ENCODE results near the gene RNF207. TPM values are rescaled to one million over a fixed set of nuclear protein-coding genes. Genes with fewer than 3 reads are reported as not detected.
A peak's percentile ranks its signal among the peaks of the same experiment; 100 is the strongest.

Gene RNF207
- total RNA-seq, 1 donor from 2014 or later = 4.5 TPM

- FAIRE-seq (no peak), DNase-seq (ENCODE audit: low spot score in 2 of 2) (peak; percentile 92 to 93)
Measured at GRCh38 chr1:6246497-6247467, 40.9 kb downstream of the RNF207 start.

DNA sequence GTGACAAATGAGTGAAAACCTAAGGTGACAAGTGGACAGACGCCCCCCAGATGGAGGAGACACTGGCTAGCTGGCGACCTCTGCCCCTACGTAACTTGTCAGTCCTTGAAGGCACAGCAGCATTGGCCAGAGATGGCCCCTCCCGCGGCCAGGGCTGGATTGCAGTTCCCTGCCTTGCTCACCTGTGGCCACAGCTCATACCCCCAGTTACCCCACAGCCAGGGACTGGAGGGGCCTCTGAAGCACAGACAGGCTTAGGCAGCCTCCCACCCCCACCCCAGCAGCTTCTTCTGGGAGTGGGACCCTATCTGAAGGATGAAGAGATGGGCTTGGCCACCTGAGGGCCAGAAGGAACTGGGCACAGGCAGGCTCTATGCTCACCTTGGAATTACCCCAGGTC is 41.7 kb downstream of the RNF207 start:
- FAIRE-seq = no peak
- no peak for DNase-seq (ENCODE audit: low spot score in 2 of 2)

DNA sequence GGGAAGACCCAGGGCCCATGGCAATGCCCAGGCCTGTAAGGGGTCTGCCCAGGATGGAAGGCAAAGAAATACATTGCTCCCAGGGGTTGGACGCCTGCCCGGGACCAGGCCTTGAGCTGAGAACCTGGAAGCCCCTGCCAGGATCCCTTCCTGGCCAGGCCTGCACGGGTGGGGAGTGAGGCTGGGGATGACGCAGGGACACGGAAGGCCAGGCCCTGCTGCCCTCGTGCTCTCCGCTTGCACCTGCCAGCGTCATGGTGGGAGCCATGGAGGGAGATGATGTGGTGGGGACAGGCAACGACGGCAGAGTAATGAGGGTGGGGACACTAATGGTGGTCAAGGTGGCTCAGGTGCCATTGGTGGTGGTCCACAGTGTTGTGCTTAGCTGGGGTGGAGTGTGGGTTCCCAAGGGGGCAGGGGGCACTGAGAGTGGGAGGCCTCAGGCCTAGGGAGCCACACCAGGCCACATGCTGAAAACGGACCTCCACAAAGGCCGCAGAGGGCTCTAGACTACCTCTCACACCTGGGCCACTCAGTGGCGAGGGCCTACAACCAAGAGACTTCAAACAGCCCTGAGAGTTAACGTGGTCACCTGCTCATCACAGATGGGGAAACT is 42.4 kb downstream of the RNF207 start:
- FAIRE-seq (no peak), DNase-seq (ENCODE audit: low spot score in 2 of 2) (no peak)

GRCh38 chr1:6248932-6249738 is 43.2 kb downstream of the RNF207 start:
- DNase-seq (ENCODE audit: low spot score in 2 of 2) (no peak), FAIRE-seq (no peak)

DNA sequence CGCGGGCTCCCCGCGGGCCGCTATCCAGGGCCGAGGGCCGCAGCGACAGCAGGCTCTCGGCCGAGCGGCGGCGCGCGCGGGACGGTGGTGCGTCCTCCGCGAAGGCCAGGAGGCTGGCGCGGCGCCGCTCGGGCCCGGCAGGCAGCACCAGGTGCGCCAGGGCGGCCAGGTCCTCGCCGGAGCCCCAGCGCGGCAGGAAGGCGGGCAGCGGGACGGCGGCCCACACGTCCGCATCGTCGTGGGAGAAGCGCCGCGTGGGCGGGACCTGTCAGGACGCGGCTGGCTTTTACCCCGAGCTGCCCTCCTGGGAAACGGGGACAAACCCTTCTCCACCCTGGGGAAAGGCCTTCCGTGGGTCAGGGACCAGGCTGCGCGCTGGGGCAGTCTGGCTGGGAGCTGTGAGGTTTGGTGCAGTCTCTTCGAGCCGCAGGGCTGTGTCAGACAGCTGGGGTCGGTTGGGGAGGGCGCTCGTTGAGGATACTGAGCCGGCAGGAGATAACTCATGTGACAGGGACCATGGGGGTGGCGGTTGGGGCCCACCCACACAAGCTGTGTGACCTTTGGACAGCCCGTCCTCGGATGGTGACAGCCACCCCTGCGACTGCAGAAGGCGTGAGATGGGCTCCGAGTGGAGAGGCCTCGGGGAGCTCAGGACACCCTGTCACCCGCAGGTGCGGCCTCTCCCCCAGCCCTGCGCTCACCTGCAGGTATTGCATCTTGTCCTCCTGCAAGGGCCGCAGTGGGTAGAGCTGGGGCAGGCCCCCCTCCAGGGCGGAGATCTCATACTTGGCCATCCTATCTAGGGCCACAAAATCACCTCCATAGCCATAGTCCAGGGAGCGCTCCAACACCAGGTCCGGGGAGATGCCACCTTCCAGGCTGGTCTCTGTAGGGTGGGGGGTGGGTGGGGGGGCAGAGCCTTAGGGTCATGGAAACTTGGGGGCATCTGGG is 44.1 kb downstream of the RNF207 start:
- FAIRE-seq (no peak), DNase-seq (ENCODE audit: low spot score in 2 of 2) (no peak)

GRCh38 chr1:6251233-6251632 is 45.3 kb downstream of the RNF207 start:
- FAIRE-seq = no peak
- no peak for DNase-seq (ENCODE audit: low spot score in 2 of 2)

GRCh38 chr1:6251681-6252373 is 45.9 kb downstream of the RNF207 start:
- FAIRE-seq = no peak

GRCh38 chr1:6252374-6252710 is 46.4 kb downstream of the RNF207 start:
- FAIRE-seq (no peak), DNase-seq (ENCODE audit: low spot score in 2 of 2) (no peak)

More at GRCh38 chr1:6251681-6252373, 45.9 kb downstream of the RNF207 start:
- no peak for DNase-seq (ENCODE audit: low spot score in 2 of 2)

DNA sequence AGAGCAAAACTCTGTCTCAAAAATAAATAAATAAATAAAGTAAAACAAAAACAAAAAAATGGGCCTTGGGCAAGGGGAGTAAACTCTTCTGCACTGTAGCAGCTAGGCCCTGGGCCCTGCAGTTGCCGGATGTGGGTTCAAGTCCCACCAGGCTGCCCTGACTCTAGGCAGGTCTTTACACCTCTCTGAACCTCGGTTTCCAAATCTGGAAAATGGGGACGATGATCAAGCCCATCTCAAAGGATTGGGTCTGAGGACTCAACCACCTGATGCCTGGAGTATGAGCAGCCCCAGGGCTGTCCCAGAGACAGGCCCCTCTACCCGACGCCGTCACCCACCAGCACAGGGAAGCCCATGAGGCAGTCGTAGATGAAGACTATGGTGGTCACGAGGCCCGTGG is 47.5 kb downstream of the RNF207 start:
- DNase-seq (ENCODE audit: low spot score in 2 of 2) = no peak
- FAIRE-seq = no peak

- DNase-seq (ENCODE audit: low spot score in 2 of 2) (no peak), FAIRE-seq (no peak)
Measured at GRCh38 chr1:6254691-6255090, 48.8 kb downstream of the RNF207 start.

DNA sequence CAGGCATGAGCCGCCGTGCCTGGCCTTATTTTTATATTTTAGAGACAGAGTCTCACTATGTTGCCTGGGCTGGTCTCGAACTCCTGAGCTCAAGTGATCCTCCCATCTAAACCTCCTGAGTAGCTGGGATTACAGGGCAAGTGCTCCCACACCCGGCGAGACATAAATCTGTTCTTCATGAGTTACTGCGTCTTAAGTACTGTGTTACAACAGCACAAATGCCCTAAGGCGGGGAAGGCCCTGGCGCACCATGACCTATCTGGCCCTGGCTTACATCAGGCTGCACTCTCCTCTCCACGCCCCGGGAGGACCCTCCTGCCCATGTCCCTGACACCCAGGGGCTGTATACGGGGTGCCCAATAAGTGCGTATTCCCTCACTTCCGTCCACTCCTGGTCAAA is 50.7 kb downstream of the RNF207 start:
- no peak for FAIRE-seq
- DNase-seq (ENCODE audit: low spot score in 2 of 2) = no peak

- FAIRE-seq (no peak), DNase-seq (ENCODE audit: low spot score in 2 of 2) (no peak)
Measured at GRCh38 chr1:6257541-6258069, 51.7 kb downstream of the RNF207 start.

- no peak for FAIRE-seq
- DNase-seq (ENCODE audit: low spot score in 2 of 2) = no peak
Measured at GRCh38 chr1:6258675-6259074, 52.8 kb downstream of the RNF207 start.

DNA sequence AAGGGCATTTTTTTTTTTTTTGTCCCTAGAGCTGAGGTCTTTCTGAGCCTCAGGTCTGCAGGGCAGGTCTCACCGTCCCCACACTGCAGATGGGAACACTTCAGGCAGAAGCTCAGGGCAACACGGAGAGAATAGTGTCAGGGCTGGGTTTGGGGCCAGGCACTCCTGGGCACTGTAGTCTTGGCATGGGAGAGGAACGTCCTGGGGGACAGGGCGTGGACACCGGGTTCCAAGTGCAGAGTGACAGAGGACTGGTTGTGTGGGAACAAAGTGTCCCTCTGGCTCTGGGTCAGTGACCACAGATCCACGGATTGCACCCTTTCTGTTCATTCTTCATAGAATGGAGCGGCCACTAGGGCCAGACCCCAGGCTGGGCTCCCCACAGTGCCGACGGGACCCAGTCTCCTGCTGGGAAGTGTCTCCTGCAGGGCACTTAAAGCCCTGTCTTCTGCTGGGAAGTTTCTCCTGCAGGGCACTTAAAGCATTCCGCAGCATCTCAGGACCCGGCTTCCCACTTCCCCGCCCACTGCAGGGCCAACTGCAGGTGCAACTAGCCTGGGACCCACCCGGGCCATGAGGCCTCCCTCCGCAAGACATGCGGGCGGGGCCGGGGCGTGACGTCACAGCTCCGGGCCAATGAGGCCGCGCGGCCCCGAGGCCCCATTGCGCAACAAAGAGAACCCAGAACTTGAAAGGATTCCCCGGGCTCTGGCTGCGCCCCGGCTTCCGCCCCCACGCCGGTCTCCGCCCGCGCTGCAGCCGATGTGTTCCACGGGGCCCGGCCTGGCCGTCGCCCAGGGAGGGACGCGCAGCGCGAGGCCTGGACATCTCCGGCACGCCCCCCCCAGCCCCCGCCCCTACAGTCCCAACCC is 53.8 kb downstream of the RNF207 start:
- FAIRE-seq (no peak), DNase-seq (ENCODE audit: low spot score in 2 of 2) (peak; percentile 86 to 93)

DNA sequence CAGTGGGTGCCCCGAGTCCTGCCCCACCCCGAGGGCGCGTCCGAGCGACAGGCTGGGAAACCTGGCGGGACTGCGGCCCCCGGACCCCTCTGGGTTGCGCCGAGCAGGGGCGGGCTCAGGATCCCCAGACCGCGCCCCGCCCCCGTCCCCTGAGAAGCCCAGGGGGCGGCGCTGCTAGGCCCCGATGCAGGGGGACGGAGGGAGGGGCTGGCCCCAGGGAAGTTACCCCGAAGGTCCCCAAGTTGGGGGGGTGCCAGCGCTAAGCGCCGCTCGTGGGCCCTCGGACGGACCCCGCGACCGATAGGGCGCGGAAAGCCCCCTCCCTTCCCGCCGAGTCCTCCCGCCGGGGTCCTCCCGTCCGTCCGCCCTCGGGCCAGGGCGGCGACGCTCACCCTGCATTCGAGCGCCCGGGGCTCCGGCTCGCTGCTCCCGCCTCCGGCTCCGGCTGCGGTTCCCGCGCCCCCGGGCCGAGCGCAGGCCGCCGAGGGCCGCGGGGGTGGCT is 54.6 kb downstream of the RNF207 start:
- no peak for DNase-seq (ENCODE audit: low spot score in 2 of 2)
- no peak for FAIRE-seq

- peak; percentile 68 to 71 for DNase-seq (ENCODE audit: low spot score in 2 of 2)
- no peak for FAIRE-seq
Measured at GRCh38 chr1:6260961-6261614, 55.2 kb downstream of the RNF207 start, which contains the start of gene GPR153. TSS of gene GPR153 (minus strand) at chr1:6261098. CDS start at chr1:6254905, 6,193 bp downstream.

GRCh38 chr1:6261615-6261995 is 55.7 kb downstream of the RNF207 start:
- DNase-seq (ENCODE audit: low spot score in 2 of 2) (no peak), FAIRE-seq (no peak)
